GM21447 (cell line): ENCODE results near the gene NSUN6.
"Not testable (repeated sequence)": the region's sequence is repeated elsewhere in the genome, so short reads cannot be mapped to it uniquely, and the experiment has no call there.

Experiments
- ATAC-seq: cut with Tn5 transposase; IDR thresholded peaks from one replicate; pipeline ENCODE4 v1.9.1; 2021; ENCODE audit not compliant: unreplicated experiment

NSUN6 gene

DNA sequence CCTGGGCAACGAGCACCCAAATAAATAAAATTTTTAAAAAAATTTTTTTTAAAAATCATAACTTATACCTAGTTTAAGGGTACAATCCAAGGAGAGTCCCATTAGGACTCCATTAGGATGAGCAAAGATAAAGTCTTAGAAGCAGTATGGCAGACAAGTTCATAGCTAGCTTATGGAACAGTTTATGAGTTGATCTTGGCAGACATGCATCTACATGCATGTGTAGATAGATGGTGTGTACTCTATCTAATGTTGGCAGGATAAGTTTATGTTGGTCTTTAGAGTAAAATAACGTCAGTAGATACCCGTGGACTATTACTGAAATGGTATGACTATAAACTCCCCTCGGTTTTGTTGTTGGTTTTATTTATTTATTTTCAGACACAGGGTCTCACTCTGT, 40.2 kb downstream of the NSUN6 start:
- no peak for ATAC-seq

DNA sequence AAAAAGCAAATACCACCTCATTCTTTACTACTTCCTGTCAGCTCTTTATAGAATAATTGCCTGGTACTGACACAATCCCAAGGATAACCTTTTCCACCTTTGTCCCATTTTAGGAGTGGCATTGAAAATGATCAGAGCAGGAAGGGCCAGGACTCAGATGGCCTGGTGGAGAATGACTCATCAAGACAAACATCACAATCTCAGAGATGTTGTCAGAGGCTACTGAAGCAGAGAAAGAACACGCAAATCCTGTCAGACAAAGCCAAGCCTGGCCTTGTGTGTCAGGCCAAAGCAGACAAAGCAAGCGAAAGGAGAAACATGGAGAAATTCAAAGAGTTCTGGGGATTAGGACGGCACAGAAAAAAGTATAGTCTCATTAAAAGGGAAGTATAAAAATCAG, 40.9 kb downstream of the NSUN6 start:
- ATAC-seq, result no peak

DNA sequence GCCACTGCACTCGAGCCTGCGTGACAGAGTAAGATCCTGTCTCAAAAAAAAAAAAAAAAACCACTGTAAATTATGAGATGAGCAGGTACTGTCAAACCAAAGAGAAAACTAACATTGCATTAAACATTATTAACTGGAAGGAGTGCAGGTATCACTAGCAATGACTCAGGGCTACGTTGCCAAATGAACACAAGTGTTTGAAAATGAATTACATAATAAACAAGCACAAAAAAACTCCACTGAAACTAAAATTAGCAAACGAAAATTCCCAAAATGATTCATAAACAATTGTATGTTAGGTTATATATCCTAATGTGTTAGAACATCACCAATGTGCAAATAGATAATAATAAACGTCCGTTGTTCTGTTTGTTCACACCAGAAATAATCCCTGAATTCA, 42.8 kb downstream of the NSUN6 start:
- ATAC-seq, result no peak

DNA sequence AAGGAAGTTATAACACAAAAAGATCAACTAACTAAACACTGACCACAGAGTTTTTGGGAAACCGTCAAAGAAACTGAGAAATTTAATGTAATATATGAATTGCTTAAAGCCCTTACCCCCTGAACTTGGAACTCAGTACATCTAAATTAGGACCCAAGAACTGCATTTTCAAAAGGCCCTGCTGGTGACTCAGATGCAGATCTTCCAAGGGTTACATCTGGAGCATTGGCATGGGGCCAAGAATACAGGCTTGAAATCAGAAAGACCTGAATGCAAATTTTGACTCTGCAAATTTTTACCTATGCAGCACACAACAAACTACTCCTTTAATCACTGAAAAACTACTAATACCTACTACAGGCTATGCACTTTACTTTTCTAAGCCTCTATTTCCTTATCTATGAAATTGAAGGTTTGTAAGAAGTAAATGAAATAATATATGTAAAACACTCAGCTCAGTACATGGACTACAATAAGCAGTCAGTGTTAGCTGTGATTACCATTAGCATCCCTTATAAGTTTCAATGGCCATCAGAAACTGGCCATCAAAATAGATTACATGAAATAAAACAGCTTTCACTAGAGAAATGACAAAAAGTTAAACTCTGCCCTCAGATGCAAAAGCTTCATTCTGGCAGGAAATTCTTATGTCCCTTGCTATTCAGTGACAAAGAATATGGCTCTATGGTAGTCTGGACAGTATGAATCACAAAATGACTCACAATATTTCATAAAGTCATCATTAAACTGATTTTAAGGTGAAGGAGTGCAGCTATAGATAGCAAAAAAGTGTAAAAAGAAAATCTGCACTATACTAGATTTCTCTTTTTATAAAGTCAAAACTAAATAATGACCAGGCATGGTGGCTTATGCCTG, 43.6 kb downstream of the NSUN6 start:
- ATAC-seq, result no peak

DNA sequence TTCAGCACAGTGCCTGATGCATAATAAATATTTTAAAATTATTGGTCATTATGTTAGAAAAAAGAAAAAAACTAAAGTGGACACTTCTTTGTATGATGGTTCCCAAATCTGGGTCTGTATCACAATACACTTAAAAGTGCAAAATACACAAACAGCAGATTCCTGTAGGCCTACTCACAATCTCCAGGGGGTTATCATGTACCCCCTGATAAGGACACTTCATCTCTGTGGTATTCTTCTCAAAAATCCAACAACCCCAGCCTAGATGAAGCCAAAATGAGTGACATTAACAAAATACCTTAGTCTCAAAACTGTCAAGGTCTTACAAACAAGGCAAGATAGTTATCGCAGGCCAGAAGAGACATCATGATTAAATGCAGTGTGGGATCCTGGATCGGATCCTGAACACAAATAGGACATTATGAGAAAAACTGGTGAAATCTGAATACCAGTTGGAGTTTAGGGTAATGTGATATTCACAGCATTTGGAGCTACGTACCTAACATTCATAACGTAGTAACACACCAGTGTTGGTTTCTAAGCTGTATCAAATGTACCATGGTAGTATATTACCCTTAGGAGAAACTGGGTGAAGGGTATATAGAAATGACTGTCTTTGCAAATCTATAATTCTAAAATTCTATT, 45.2 kb downstream of the NSUN6 start:
- ATAC-seq, result no peak

DNA sequence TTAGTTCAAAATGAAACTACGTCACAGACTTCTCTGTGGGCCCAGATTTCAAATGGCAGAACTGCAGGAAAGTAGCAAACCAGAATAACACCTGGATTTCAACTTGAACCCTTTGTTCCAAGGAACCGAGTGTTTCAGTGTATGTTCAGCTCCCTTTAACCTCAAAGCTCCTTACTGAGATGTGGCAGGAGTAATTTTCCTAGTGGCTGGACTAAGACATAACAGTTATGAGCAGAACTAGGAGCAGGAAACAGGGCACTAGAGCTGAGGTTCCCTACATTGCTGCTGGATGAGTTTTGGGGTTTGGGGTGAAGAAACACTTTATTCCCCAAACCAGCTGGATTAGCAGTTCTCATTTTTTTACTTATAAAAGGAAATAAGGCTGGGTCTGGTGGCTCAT, 50.1 kb downstream of the NSUN6 start:
- no peak for ATAC-seq

DNA sequence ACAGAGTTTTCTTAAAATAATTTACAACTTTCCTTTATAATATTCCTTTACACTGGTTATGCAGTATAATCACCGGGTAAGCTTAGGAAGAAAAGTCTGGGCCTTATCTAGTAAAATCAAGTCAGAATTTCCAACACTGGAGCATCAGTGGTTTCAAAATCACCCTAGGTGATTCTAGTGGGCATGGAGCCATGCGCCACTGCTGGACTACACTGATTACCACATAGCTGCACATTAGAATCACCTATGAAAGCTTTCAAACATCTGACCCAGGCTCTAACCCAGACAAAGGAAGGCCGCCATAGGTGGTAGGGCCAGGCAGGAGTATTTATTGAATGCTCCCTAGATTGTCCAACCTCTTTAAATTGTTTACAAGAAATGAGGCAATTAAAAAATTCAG, 52.0 kb downstream of the NSUN6 start:
- no peak for ATAC-seq

DNA sequence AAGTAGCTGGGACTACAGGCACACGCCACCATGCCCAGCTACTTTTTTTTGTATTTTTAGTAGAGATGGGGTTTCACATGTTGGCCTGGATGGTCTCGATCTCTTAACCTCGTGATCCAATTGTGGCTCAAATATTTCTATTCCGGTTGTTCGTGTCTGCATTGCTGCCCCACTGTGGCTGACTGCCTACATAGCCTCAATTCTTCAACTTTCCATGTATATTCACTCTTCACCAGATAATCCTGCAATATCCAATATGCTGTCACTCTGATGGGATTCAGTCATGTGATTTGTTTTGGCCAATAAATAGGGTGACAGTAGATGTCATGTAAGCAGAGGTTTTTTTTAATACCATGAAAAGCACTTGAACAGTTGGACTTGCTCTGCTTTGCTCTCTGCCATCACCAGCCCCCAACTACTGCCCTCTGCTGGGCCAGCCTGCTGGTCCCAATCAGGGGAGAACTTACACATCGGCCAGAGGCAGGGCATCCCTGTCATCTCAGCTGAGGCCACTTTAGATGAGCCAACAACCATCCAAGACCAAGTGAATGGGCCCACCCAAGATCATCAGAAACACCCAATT, 56.7 kb downstream of the NSUN6 start:
- no peak for ATAC-seq

DNA sequence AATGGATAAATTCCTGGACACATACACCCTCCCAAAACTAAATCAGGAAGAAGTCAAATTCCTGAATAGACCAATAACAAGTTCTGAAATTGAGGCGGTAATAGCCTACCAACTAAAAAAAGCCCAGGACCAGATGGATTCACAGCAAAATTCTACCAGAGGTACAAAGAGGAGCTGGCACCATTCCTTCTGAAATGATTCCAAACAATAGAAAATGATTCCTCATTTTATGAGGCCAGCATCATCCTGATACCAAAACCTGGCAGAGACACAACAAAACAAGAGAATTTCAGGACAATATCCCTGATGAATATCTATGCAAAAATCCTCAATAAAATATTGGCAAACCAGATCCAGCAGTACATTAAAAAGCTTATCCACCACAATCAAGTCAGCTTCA, 60.2 kb downstream of the NSUN6 start:
- not testable (repeated sequence) for ATAC-seq

DNA sequence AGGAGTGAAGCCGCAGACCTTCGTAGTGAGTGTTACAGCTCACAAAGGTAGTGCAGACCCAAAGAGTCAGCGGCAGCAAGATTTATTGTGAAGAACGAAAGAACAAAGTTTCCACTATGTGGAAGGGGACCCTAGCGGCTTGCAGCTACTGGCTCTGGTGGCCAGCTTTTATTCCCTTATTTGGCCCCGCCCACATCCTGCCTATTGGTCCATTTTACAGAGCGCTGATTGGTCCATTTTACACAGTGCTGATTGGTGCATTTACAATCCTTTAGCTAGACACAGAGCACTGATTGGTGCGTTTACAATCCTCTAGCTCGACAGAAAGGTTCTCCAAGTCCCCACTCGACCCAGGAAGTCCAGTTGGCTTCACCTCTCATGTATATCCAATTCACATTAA, 64.8 kb downstream of the NSUN6 start:
- not testable (repeated sequence) for ATAC-seq

DNA sequence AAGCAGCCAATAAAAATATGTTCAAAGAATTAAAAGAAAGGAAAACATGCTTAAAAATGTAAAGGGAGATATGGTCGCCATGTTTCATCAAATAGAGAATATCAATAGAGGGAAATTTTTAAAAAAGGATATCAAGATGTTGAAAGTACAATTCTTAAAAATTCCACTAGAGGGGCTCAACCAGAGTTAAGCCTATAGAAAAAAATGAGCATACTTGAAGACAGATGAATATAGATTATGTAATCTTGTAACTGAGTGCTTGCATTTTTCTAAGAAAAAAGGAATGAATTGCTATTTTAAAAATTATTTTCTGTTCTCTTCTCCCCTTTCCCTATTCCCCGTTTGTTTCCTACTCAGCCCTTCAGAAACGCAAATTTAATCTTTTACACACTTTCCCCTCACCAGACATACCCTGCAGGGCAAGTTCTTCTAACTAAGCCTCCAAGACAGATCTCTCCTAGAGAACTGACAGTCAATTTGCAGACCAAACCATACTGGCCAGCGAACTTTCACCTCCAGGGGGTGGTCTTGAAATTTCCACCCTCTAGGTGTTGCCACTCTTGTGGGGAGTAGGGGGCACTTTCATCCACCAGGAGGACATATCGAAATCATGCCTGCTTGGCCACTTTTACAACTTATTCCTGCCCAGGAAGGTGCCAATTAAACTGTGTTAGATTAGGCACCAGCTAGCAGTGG, 67.7 kb downstream of the NSUN6 start:
- no peak for ATAC-seq

DNA sequence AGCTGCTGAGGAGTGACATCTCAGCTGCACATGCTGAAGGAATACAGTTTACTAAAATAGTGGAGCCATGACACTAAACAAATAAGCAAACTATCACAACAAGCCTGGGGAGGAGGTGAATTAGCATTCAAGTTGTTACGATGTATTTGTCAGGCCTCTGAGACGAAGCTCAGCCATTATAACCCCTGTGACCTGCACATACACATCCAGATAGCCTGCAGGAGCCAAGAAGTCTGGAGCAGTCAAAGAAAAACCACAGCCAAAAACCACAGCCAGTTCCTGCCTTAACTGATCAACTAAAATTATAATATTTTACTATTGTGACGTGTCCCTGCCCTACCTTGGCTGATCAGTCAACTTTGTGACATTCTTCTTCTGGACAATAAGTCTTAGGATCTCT, 68.6 kb downstream of the NSUN6 start:
- ATAC-seq, result no peak

DNA sequence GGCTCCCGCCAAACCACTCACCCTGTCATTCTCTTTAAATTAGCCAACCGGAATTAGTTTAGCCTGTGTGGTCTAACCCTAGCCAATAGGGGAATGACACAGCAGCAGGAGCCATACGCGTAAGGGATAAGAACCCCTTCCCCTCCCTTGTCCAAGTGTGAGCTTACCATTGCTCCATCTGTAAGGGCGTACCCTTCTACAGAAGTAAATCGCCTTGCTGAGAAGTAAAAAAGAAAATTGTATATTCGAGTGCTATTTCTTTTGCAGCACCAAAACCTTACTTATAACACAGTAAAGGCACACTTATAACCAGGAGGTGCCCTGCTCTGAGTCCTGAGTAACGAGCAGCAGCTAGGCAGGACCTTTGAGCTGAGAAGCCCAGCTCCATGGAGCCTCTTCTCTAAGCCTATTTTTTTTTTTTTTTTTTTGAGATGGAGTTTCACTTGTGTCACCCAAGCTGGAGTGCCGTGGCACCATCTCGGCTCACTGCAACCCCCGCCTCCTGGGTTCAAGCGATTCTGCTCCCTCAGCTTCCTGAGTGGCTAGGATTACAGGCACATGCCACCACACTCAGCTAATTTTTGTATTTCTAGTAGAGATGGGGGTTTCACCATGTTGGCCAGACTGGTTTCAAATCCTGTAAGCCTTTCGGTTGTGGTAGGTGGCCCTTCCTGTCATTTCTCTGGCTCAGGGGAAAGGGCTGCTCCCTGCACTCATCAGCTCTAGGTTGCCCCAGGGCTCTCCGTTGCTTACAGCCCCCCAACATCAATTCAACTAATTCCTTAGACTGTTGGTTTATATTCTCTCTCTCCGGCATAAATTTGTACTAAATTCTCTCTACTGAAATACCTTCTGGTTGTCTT, 73.3 kb downstream of the NSUN6 start:
- no peak for ATAC-seq

DNA sequence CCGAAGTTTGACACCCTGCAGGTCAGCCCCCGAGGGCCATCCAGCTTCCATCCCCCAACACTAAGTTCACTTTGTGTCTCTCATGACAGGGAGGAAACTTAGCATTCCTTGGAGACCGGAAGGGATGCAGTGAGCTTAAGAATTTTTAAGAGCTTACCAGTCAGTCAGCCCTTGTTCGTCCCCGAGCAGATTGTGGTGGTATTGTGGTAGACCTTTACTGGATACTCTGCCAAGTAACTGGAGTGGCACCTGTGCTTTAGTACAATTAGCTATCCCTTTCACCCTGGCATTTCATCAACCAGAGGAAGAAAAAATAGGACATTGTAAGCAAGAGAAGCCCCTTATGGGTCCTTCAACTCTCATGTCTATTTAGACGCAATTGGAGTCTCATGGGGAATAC, 74.8 kb downstream of the NSUN6 start:
- ATAC-seq, result no peak

DNA sequence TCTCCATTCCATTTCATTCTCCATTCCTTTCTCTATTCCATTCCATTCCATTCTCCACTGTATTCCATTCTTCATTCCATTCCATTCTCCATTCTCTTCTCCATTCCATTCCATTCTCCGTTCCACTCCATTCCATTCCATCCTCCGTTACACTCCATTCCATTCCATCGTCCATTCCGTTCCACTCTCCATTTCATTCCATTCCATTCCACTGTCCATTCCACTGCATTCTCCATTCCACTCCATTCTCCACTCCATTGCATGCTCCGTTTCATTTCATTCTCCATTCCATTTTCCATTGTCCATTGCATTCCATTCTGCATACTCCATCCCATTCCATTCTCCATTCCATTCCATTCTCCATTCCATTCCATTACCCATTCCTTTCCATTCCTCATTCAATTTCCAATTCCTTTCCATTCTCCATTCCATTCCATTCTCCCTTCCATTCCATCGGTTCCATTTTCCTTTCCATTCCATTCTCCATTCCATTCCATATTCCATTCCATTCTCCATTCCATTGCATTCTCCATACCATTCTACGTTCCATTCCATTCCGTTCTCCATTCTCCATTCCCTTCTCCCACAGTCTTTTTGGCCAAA, 78.3 kb downstream of the NSUN6 start:
- no peak for ATAC-seq

DNA sequence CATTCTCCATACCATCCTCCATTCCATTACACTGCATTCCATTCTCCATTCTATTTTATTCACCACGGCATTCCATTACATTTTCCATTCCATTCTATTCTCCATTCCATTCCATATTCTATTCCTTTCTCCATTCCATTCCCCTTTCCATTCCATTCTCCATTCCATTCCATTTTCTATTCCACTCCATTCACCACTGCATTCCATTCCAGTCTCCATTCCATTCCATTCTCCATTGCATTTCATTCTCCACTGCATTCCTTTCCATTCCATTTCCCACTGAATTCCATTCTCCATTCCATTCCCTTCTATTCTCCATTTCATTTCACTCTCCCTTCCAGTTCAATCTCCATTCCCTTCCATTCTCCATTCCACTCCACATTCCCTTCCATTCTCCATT, 79.6 kb downstream of the NSUN6 start:
- no peak for ATAC-seq

DNA sequence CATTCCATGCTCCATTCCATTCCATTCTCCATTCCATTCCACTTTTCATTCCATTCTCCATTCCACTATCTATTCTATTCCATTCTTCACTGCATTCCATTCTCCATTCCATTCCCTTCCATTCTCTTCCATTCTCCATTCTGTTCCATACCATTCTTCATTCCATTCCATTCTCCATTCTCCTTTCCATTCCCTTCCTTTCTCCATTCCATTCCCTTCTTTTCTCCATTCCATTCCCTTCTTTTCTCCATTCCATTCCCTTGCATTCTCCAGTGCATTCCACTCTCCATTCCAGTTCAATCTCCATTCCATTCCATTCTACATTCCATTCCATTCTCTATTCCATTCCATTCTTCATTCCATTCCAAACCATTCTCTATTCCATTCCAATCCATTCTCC, 80.3 kb downstream of the NSUN6 start:
- ATAC-seq, result no peak

DNA sequence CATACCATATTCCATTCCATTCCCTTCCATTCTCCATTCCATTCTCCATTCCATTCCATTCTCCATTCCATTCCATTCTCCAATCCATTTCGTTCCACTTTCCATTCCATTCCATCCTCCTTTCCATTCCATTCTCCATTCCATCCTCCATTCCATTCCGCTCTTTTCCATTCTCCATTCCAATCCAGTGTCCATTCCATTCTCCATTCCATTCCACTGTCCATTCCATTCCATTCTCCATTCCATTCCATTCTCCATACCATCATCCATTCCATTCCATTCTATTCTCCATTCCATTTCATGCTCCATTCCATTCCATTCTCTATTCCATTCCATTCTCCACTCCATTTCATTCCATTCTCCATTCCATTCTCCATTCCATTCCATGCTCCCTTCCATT, 81.0 kb downstream of the NSUN6 start:
- not testable (repeated sequence) for ATAC-seq

DNA sequence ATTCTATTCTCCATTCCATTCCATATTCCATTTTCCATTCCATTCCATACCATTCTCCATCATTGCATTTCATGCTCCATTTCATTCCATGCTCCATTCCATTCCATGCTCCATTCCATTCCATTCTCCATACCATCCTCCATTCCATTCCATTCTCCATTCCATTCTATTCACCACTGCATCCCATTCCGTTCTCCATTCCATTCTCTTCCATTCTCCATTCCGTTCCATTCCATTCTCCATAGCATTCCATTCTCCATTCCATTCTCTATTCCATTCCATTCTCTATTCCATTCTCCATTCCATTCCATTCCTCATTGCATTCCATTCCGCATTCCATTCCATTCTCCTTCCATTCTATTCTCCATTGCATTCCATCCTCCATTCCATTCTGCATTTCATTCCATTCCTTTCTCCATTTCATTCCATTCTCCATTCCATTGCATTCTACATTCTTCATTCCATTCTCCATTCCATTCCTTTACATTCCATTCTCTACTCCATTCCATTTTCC, 84.0 kb downstream of the NSUN6 start:
- no peak for ATAC-seq

DNA sequence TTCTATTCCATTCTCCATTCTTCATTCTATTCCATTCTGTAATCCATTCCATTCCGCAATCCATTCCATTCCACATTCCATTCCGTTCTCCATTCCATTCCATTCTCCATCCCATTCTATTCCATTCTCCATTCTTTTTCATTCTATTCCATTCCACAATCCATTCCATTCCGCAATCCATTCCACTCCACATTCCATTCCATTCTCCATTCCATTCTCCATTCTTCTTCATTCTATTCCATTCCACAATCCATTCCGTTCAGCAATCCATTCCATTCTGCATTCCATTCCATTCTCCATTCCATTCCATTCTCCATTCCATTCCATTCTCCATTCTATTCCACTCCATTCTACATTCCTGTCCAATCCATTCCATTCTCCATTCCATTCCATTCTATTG, 85.2 kb downstream of the NSUN6 start:
- no peak for ATAC-seq
